Activated T-helper 2 cell treated with anti-CD3 and anti-CD28 coated beads, Interferon-gamma antibody, Interleukin-2, Interleukin-4, amounts not matched to agents 10 μg/mL and 5 μg/mL and 100 μg/mL, durations not matched to agents 14 hours and 24 hours and 36 hours (primary cell): ENCODE results near the gene TRMT1L. TPM values are rescaled to one million over a fixed set of nuclear protein-coding genes. Genes with fewer than 3 reads are reported as not detected.

ENCODE experiments used
- DNase-seq: peaks from one replicate; pipeline ENCODE4 v3.0.0; 2021; ENCODE audit warnings: low spot score
- H3K27ac Mint-ChIP-seq: one replicate; pipeline ENCODE4 v1.8.0; 2021; ENCODE audit warnings: mixed read lengths
- H3K27me3 Mint-ChIP-seq: one replicate; pipeline ENCODE4 v1.8.0; 2021; ENCODE audit warnings: low read depth, mixed read lengths
- H3K36me3 Mint-ChIP-seq: one replicate; pipeline ENCODE4 v1.8.0; 2021; ENCODE audit warnings: low read depth, mixed read lengths
- H3K4me1 Mint-ChIP-seq: one replicate; pipeline ENCODE4 v1.8.0; 2021; ENCODE audit warnings: low read depth, mixed read lengths
- H3K4me3 Mint-ChIP-seq: one replicate; pipeline ENCODE4 v1.8.0; 2021; ENCODE audit warnings: low read depth, mild to moderate bottlenecking, moderate library complexity, mixed read lengths
- H3K9me3 Mint-ChIP-seq: one replicate; pipeline ENCODE4 v1.8.0; 2021; ENCODE audit warnings: mixed read lengths
- intact Hi-C: fragments of 100-400 bp; cut with micrococcal nuclease; formaldehyde crosslinking; loops from one replicate; pipeline ENCODE4 v1.15.1; 2023
- total RNA-seq: library from RNA; stranded (reverse); gene quantifications from 2 replicates; pipeline ENCODE4 v1.2.3, GENCODE V29; 2022

The TRMT1L gene
- total RNA-seq, 1 donor from 2014 or later: 25.9 TPM

DNA sequence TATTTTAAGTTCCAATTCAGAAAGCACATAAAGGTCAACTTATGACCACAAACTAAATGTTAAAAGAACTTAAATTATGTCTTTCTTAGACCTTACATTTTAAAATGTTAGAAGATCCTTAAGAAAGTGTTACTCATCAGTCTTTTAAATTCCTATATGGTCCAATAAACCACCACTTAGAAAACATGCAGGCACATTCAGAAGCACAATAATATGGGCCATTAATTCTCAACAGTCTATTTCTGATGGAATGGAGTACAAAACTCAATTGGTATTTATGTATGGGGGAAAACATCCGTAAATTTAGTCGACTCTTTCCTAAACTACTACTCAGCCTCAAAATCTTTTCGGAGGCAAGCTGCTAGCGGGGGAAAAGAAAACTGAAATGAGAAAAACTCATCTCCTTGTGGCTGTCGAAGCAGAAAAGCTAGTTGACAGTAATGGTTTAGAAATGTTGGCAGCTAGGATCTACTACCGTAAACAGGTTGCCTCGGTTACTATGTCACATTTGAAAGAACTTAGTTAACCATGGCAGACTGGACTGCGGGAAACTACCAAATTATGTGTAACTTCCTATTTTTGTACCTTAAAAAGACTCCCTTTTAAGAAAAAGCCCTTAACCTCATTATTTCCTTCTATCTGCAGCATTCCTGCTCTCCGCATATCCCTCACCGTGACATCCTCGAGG, 1.0 kb downstream of the TRMT1L start:
- Mint-ChIP-seq H3K4me1 (peaks cover 51% of the 10 kb centered on the region), H3K4me3 (peak overlapping the region; percentile 95), H3K27ac (peak overlapping the region; percentile 92), H3K27me3 (no peaks in the 10 kb centered on the region), H3K9me3 (no peaks in the 10 kb centered on the region), H3K36me3 (peaks cover 13% of the 10 kb centered on the region)
- no peak for DNase-seq
- intact Hi-C loops: loop anchor here (1.0 to 5.0 kb wide), 9 partner anchors 173 to 1685 kb away; partner anchors contain the start of gene TSEN15

DNA sequence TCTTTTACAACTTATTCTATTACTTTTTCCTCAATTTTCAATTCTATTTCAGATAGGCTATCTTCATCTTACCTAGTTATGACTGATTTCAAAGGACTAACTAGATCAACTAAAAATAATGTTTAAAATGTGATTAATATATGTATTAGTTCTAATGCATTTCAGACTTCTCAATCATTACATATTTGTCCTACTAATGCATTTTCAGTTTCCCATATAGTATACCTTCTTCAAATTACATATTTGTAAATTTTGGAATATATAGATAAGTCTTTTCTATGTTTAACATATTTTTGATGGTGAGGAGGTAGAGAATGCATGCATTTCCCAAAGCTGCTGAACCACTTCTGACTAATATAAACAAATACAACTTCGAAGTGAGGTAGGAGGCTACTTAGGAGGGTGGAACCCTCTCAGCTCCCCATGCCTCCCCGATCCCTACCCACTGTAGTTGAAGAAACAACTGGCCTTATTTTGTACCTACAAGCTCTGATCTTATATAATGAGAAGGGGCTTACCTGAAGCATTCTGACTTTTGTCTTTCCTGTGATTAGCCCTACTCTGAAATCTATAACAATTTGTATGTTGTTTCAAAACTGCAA, 1.7 kb downstream of the TRMT1L start:
- intact Hi-C loops: loop anchor here (5.0 kb wide), 5 partner anchors 263 to 1103 kb away; partner anchors contain the start of gene TSEN15
- H3K27me3 Mint-ChIP-seq: no peaks in the 10 kb centered on the region
- H3K4me1 Mint-ChIP-seq: peaks cover 49% of the 10 kb centered on the region
- peak overlapping the region; percentile 95 for H3K4me3 Mint-ChIP-seq
- H3K36me3 Mint-ChIP-seq: peaks cover 17% of the 10 kb centered on the region
- H3K9me3 Mint-ChIP-seq: no peaks in the 10 kb centered on the region
- DNase-seq: no peak
- H3K27ac Mint-ChIP-seq: no peak overlapping the region

- H3K27me3 Mint-ChIP-seq: no peaks in the 10 kb centered on the region
- peaks cover 38% of the 10 kb centered on the region for H3K36me3 Mint-ChIP-seq
- no peak overlapping the region for H3K4me3 Mint-ChIP-seq
- no peaks in the 10 kb centered on the region for H3K9me3 Mint-ChIP-seq
- no peak overlapping the region for H3K27ac Mint-ChIP-seq
- DNase-seq: no peak
- H3K4me1 Mint-ChIP-seq: peaks cover 38% of the 10 kb centered on the region
- intact Hi-C loops: no loop called here
Observed at GRCh38 chr1:185152187-185152767, 4.5 kb downstream of the TRMT1L start.

- peaks cover 43% of the 10 kb centered on the region for H3K36me3 Mint-ChIP-seq
- H3K27me3 Mint-ChIP-seq: no peaks in the 10 kb centered on the region
- intact Hi-C loops: no loop called here
- no peaks in the 10 kb centered on the region for H3K9me3 Mint-ChIP-seq
- no peak overlapping the region for H3K4me3 Mint-ChIP-seq
- H3K27ac Mint-ChIP-seq: no peak overlapping the region
- DNase-seq: no peak
- peaks cover 37% of the 10 kb centered on the region for H3K4me1 Mint-ChIP-seq
Observed at GRCh38 chr1:185151215-185151614, 5.5 kb downstream of the TRMT1L start.

DNA sequence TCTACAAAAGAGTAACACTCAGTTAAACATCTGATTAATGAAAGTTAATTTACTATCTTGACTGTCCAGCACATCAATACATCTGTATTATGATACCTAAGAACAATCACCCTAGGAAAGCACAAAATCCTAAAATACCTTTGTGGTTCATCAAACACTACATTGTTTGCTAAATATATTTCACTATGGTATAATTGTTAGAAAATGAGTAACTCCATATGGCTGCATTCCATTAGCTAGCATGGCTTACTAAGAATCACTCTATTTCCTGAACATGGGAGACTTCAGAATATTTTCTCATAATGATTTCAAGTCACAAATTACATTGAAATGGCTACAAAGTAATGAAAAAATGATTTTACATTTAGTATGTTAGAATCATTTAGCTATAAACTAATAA, 12.5 kb downstream of the TRMT1L start:
- DNase-seq: no peak
- no peaks in the 10 kb centered on the region for H3K27me3 Mint-ChIP-seq
- intact Hi-C loops: no loop called here
- H3K27ac Mint-ChIP-seq: no peak overlapping the region
- peaks cover 52% of the 10 kb centered on the region for H3K36me3 Mint-ChIP-seq
- no peaks in the 10 kb centered on the region for H3K9me3 Mint-ChIP-seq
- H3K4me1 Mint-ChIP-seq: peaks cover 6% of the 10 kb centered on the region
- no peak overlapping the region for H3K4me3 Mint-ChIP-seq

GRCh38 chr1:185139246-185139645, 17.5 kb downstream of the TRMT1L start:
- Mint-ChIP-seq H3K9me3 (no peaks in the 10 kb centered on the region), H3K36me3 (peaks cover 50% of the 10 kb centered on the region)

DNA sequence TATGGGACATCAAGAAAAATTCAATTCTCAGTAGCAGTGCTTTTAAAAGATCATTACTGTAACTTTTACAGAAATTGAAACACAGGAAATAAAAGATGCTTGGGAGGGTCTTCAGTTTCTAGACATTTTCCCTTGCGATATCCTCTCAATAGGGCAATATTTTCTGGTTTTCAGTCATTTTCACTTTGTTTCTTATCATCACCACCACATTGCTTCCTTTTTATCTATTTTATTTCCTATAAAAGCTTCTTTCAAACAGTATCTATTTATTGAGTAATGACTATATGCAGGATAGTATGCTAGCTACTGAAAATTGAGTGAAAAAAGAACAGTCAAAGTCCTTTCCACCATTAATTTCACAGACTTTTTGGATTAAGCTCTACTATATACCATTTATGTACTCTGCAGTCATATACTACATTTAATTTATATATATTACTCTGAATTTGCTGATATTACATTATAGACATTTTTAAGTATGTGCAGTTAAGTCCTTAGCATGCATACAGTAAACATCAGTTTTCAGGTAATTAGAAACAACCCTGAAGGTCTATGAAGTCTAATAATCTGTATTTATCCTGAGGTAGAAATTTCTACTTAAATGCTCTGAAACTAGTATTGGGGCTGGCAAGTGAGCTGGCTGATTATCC, 18.7 kb downstream of the TRMT1L start:
- Mint-ChIP-seq H3K36me3 (peaks cover 56% of the 10 kb centered on the region), H3K27me3 (no peaks in the 10 kb centered on the region), H3K4me3 (no peak overlapping the region), H3K9me3 (no peaks in the 10 kb centered on the region), H3K4me1 (no peaks in the 10 kb centered on the region), H3K27ac (no peak overlapping the region)
- no peak for DNase-seq
- intact Hi-C loops: no loop called here

More at GRCh38 chr1:185139246-185139645, 17.5 kb downstream of the TRMT1L start:
- Mint-ChIP-seq H3K4me3 (no peak overlapping the region), H3K27ac (no peak overlapping the region), H3K27me3 (no peaks in the 10 kb centered on the region), H3K4me1 (no peaks in the 10 kb centered on the region)
- intact Hi-C loops: no loop called here
- no peak for DNase-seq

DNA sequence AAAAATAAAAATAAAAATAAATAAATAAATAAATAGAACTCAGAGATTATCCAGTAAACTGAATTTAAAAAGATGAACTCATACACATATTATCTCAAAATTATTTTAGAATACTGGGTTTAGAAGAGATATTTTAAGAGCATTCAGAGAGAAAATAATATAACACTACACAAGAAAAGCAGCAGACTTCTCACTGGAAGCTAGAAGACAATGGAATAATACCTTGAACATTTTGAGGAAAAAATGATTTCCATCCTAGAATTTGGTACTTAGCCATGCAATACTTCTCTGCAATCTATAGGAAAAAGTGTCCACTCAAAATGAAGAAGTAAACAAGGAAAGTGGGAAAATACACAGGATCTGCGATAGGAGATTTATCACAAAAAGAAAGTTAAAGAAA, 24.2 kb downstream of the TRMT1L start:
- H3K36me3 Mint-ChIP-seq: peaks cover 62% of the 10 kb centered on the region
- H3K27me3 Mint-ChIP-seq: no peaks in the 10 kb centered on the region
- no peak overlapping the region for H3K4me3 Mint-ChIP-seq
- no peaks in the 10 kb centered on the region for H3K9me3 Mint-ChIP-seq
- intact Hi-C loops: no loop called here
- no peaks in the 10 kb centered on the region for H3K4me1 Mint-ChIP-seq
- no peak for DNase-seq
- H3K27ac Mint-ChIP-seq: no peak overlapping the region

DNA sequence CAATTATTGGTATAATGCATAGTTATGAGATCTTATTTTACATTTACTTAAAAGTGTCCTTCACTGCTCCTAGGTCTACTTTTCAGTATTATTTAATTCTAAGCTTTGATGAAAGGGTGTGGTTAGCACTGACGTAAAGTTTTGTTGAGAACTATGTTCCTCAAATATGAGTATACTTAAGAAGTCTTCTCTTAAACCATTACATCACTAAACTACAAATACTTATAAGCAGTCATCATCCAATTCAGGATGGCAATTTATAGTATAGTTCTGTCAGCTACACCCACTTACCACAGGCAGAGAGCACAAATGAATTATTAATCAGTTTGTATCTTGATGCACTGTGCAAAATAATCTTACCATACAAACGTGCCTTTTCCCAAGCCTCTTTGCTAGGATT, 27.0 kb downstream of the TRMT1L start:
- Mint-ChIP-seq H3K4me3 (no peak overlapping the region), H3K9me3 (no peaks in the 10 kb centered on the region), H3K27me3 (no peaks in the 10 kb centered on the region), H3K4me1 (no peaks in the 10 kb centered on the region), H3K36me3 (peaks cover 50% of the 10 kb centered on the region), H3K27ac (no peak overlapping the region)
- no peak for DNase-seq
- intact Hi-C loops: no loop called here

- DNase-seq: no peak
- peaks cover 15% of the 10 kb centered on the region for H3K9me3 Mint-ChIP-seq
- H3K27me3 Mint-ChIP-seq: no peaks in the 10 kb centered on the region
Observed at GRCh38 chr1:185112356-185112755, 44.4 kb downstream of the TRMT1L start.

DNA sequence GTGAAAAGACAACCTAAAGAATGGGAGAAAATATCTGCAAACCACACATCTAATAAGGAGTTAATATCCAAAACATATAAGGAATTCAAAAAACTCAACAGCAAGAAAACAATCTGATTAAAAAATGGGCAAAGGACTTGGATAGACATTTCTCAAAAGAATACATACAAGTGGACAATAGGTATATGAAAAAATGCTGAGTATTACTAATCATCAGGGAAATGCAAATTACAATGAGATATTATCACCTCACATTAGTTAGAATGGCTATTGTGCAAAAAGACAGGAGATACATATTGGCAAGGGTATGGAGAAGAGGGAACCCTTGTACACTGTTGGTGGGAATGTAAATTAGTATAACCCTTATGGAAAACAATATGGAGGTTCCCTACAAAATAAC, 44.9 kb downstream of the TRMT1L start:
- no peak overlapping the region for H3K27ac Mint-ChIP-seq
- H3K4me3 Mint-ChIP-seq: no peak overlapping the region
- peaks cover 6% of the 10 kb centered on the region for H3K36me3 Mint-ChIP-seq
- intact Hi-C loops: no loop called here
- no peaks in the 10 kb centered on the region for H3K27me3 Mint-ChIP-seq
- DNase-seq: no peak
- peaks cover 15% of the 10 kb centered on the region for H3K9me3 Mint-ChIP-seq
- no peaks in the 10 kb centered on the region for H3K4me1 Mint-ChIP-seq

More at GRCh38 chr1:185112356-185112755, 44.4 kb downstream of the TRMT1L start:
- Mint-ChIP-seq H3K4me3 (no peak overlapping the region), H3K36me3 (peaks cover 6% of the 10 kb centered on the region), H3K4me1 (no peaks in the 10 kb centered on the region), H3K27ac (no peak overlapping the region)
- intact Hi-C loops: no loop called here

GRCh38 chr1:185110145-185110544, 46.6 kb downstream of the TRMT1L start:
- Mint-ChIP-seq H3K27me3 (no peaks in the 10 kb centered on the region), H3K4me3 (no peak overlapping the region), H3K36me3 (peaks cover 3% of the 10 kb centered on the region), H3K4me1 (no peaks in the 10 kb centered on the region), H3K27ac (no peak overlapping the region), H3K9me3 (peaks cover 20% of the 10 kb centered on the region)
- no peak for DNase-seq
- intact Hi-C loops: no loop called here

DNA sequence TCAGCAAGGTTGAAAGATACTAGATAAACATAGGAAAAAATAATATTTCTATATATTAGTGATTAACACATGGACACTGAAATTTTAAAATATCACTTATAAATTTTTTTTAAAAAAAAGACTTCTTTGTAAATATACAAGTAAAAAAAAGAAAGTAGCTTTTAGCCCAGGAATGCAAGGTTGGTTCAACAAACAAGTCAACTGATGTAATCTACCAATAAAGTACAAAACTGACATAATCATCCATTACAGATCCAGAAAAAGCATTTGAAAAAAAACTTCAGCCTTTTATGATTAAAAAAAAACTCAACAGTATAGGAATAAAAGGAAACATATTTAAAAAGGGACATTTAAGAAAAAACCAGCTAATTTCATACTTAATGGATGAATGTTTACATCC, 48.4 kb downstream of the TRMT1L start:
- intact Hi-C loops: no loop called here
- H3K27me3 Mint-ChIP-seq: no peaks in the 10 kb centered on the region

More for the DNA sequence above, 48.4 kb downstream of the TRMT1L start:
- no peak for DNase-seq
- H3K9me3 Mint-ChIP-seq: peaks cover 20% of the 10 kb centered on the region
- peaks cover 6% of the 10 kb centered on the region for H3K36me3 Mint-ChIP-seq
- H3K4me3 Mint-ChIP-seq: no peak overlapping the region
- H3K4me1 Mint-ChIP-seq: no peaks in the 10 kb centered on the region
- no peak overlapping the region for H3K27ac Mint-ChIP-seq
